Measurements from ENCODE around the gene CAD. TPM values are rescaled to one million over a fixed set of nuclear protein-coding genes. Genes with fewer than 3 reads are reported as not detected.

The CAD gene
- total RNA-seq, 1 experiment from 2014 or later: 130 TPM

DNA sequence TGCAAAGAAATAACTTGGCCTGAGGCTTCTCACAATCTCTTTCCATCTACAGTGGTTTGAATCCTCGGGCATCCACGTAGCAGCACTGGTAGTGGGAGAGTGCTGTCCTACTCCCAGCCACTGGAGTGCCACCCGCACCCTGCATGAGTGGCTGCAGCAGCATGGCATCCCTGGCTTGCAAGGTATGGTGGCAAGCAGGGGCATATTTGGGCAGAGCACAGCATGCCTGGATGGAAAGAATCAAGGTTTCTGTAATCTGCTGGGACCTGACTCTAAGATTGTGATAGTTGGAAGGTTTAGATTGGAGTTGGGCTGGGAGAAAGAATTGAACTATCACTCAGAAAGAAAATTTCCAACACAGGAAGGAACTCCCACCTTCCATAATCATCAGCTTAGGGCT, 4.0 kb downstream of the CAD start:
- Histone ChIP-seq H3K27ac (ENCODE audit: insufficient read length, low read depth, low read length) (no peak overlapping the region), H2BK120ac (ENCODE audit: low read depth, low read length, poor library complexity, severe bottlenecking) (no peak overlapping the region), H3K4me2 (ENCODE audit: insufficient read depth, insufficient read length, low read length) (no peak overlapping the region), H4K8ac (replicated peaks; ENCODE audit: insufficient read length, low read depth, low read length) (no peak overlapping the region), H3T11ph (ENCODE audit: low read length) (no peak overlapping the region), H3K9ac (ENCODE audit: extremely low read depth, insufficient read length, low read length) (no peak overlapping the region), H3K9me3 (ENCODE audit: control insufficient read depth, low read depth, low read length) (no peaks in the 10 kb centered on the region), H3K18ac (ENCODE audit: insufficient read length, low read depth, low read length) (no peak overlapping the region), H3K79me1 (ENCODE audit: insufficient read depth, low read depth, low read length, poor library complexity, severe bottlenecking) (no peaks in the 10 kb centered on the region), H3K27me3 (ENCODE audit: insufficient read depth, low read length) (no peaks in the 10 kb centered on the region), H3K4me1 (ENCODE audit: insufficient read depth, low read length) (peaks cover 4% of the 10 kb centered on the region; the same call in 1 of the 2 replicates), H2AK5ac (ENCODE audit: insufficient read length, low read length) (no peak overlapping the region), H2BK15ac (ENCODE audit: low read depth, low read length) (no peak overlapping the region), H2BK20ac (ENCODE audit: low read depth, low read length, poor library complexity, severe bottlenecking) (no peak overlapping the region), H3K79me2 (ENCODE audit: insufficient read depth, low read length) (peaks cover 12% of the 10 kb centered on the region; the same call in 1 of the 2 replicates), H3K56ac (ENCODE audit: insufficient read length, low read depth, low read length) (no peak overlapping the region), H2BK12ac (ENCODE audit: insufficient read length, low read depth, low read length) (no peak overlapping the region), H3K23ac (ENCODE audit: insufficient read length, low read depth, low read length) (no peak overlapping the region), H2BK5ac (ENCODE audit: insufficient read length, low read length) (no peak overlapping the region), H4K20me1 (ENCODE audit: control insufficient read depth, insufficient read depth, insufficient read length) (no peaks in the 10 kb centered on the region), H2AFZ (ENCODE audit: low read length) (no peak overlapping the region), H4K91ac (ENCODE audit: insufficient read length, low read depth, low read length) (no peak overlapping the region), H3K4ac (ENCODE audit: low read depth, low read length) (no peak overlapping the region), H3K14ac (ENCODE audit: insufficient read depth, low read length) (no peak overlapping the region), H4K5ac (ENCODE audit: insufficient read length, low read depth, low read length) (no peak overlapping the region), H3K23me2 (ENCODE audit: insufficient read length, low read depth, low read length, poor library complexity, severe bottlenecking) (peaks cover 9% of the 10 kb centered on the region)
- Mint-ChIP-seq H3K27me3 (ENCODE audit: low read depth) (no peaks in the 10 kb centered on the region), H3K27ac (peak overlapping the region in 1 of 3 experiments; percentile 78; a peak in 1 of 7 replicates), H3K4me3 (no peak overlapping the region; a peak in 1 of 5 replicates), H3K4me1 (peaks cover 21 to 24% of the 10 kb centered on the region in 2 experiments), H3K36me3 (ENCODE audit: insufficient read depth in 1 of 3, low read depth in 3 of 3) (peaks cover 64 to 90% (median 85%) of the 10 kb centered on the region in 3 experiments), H3K9me3 (peaks cover 0 to 1% of the 10 kb centered on the region in 2 experiments; a peak in 1 of 5 replicates)
- TF ChIP-seq, protein P1, sequence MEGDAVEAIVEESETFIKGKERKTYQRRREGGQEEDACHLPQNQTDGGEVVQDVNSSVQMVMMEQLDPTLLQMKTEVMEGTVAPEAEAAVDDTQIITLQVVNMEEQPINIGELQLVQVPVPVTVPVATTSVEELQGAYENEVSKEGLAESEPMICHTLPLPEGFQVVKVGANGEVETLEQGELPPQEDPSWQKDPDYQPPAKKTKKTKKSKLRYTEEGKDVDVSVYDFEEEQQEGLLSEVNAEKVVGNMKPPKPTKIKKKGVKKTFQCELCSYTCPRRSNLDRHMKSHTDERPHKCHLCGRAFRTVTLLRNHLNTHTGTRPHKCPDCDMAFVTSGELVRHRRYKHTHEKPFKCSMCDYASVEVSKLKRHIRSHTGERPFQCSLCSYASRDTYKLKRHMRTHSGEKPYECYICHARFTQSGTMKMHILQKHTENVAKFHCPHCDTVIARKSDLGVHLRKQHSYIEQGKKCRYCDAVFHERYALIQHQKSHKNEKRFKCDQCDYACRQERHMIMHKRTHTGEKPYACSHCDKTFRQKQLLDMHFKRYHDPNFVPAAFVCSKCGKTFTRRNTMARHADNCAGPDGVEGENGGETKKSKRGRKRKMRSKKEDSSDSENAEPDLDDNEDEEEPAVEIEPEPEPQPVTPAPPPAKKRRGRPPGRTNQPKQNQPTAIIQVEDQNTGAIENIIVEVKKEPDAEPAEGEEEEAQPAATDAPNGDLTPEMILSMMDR (conservative IDR thresholded peaks at IDR 0.05): no peak
- DNase-seq: no peak
- no CpG with 5 or more reads among the region's 3 CpGs for WGBS (ENCODE audit: extremely low coverage, insufficient read length, low lambda C conversion rate)

Data from H9 (cell line).